GM23248 (cell line): ENCODE measurements around the gene FAM83G. TPM values are rescaled to one million over a fixed set of nuclear protein-coding genes. Genes with fewer than 3 reads are reported as not detected.

ENCODE experiments used
- DNase-seq: peaks from one replicate; pipeline ENCODE4 v3.0.0-alpha.2; 2015
- H2AFZ ChIP-seq: fragments of 200-600 bp; sonication (generic); 2 replicates; pipeline ENCODE4 v1.6.1; 2016; ENCODE audit warnings: antibody characterized with exemption
- H3F3A ChIP-seq: fragments of 200-600 bp; sonication (generic); 2 replicates; pipeline ENCODE4 v1.6.1; 2016; ENCODE audit warnings: mild to moderate bottlenecking, antibody characterized with exemption, mixed run types; ENCODE audit not compliant: insufficient read depth
- H3K27ac ChIP-seq: fragments of 200-600 bp; sonication (generic); 2 replicates; pipeline ENCODE4 v1.5.1; 2016; ENCODE audit warnings: mild to moderate bottlenecking
- H3K27me3 ChIP-seq: fragments of 200-600 bp; sonication (generic); replicated peaks from 2 replicates; pipeline ENCODE4 v1.6.1; 2016; ENCODE audit warnings: mild to moderate bottlenecking; ENCODE audit not compliant: insufficient read depth
- H3K36me3 ChIP-seq: fragments of 200-600 bp; sonication (generic); 2 replicates; pipeline ENCODE4 v1.6.1; 2016; ENCODE audit warnings: low read depth, mild to moderate bottlenecking
- H3K4me1 ChIP-seq: fragments of 200-600 bp; sonication (generic); 2 replicates; pipeline ENCODE4 v1.6.1; 2016; ENCODE audit warnings: mild to moderate bottlenecking; ENCODE audit not compliant: insufficient read depth
- H3K4me2 ChIP-seq: fragments of 200-600 bp; sonication (generic); one replicate; pipeline ENCODE4 v1.6.1; 2016; ENCODE audit warnings: mild to moderate bottlenecking; ENCODE audit not compliant: unreplicated experiment
- H3K4me3 ChIP-seq: fragments of 200-600 bp; sonication (generic); 2 replicates; pipeline ENCODE4 v1.5.1; 2016; ENCODE audit warnings: mild to moderate bottlenecking
- H3K79me2 ChIP-seq: fragments of 200-600 bp; sonication (generic); 2 replicates; pipeline ENCODE4 v1.6.1; 2016; ENCODE audit warnings: mild to moderate bottlenecking; ENCODE audit not compliant: insufficient read depth
- H3K9ac ChIP-seq: fragments of 200-600 bp; sonication (generic); 2 replicates; pipeline ENCODE4 v1.6.1; 2016; ENCODE audit warnings: mild to moderate bottlenecking
- H3K9me2 ChIP-seq: fragments of 200-600 bp; sonication (generic); 2 replicates; pipeline ENCODE4 v1.6.1; 2016; ENCODE audit warnings: mixed run types, mild to moderate bottlenecking, moderate library complexity; ENCODE audit not compliant: insufficient read depth
- H3K9me3 ChIP-seq: fragments of 200-600 bp; sonication (generic); one replicate; pipeline ENCODE4 v1.6.1; 2017; ENCODE audit warnings: low read depth
- H4K20me1 ChIP-seq: fragments of 200-600 bp; sonication (generic); 2 replicates; pipeline ENCODE4 v1.6.0; 2016; ENCODE audit not compliant: insufficient read depth
- EZH2 ChIP-seq: fragments of 200-600 bp; sonication (generic); IDR thresholded peaks from 2 replicates; pipeline ENCODE4 v1.6.1; 2018; ENCODE audit warnings: antibody characterized with exemption, mild to moderate bottlenecking; ENCODE audit not compliant: insufficient read depth, poor library complexity, severe bottlenecking
- EZH2phosphoT487 ChIP-seq: fragments of 200-600 bp; sonication (generic); IDR thresholded peaks from 2 replicates; pipeline ENCODE4 v1.6.1; 2018; ENCODE audit warnings: antibody characterized with exemption, moderate library complexity, mild to moderate bottlenecking, low read depth; ENCODE audit not compliant: insufficient read depth
- WGBS, 2 experiments: methylation state at CpG; one replicate each; pipeline ENCODE4 v1.1.6; 2015 to 2017; ENCODE audit warnings: low lambda C conversion rate in 2 of 2, low coverage in 1 of 2; ENCODE audit errors: missing lambda C conversion rate in 2 of 2; 5-methylcytosine and 5-hydroxymethylcytosine counted together
- in situ Hi-C: fragments of 300-500 bp; cut with MboI; formaldehyde crosslinking; loops from 2 replicates; pipeline ENCODE4 v1.15.0; 2020
- polyA plus RNA-seq: library from polyadenylated mRNA; unstranded; fragments of >200 nt; fragmentation: Nextera tagmentation; extraction: Ambion mirVana; gene quantifications from 2 replicates; pipeline ENCODE4 v1.2.1, GENCODE V29; 2016
- total RNA-seq: library from RNA; depleted of rRNA; stranded (reverse); fragments of >200 nt; shearing (Covaris generic); gene quantifications from 2 replicates; pipeline ENCODE4 v1.2.3, GENCODE V29; 2014

FAM83G gene
- total and polyA plus RNA-seq, 2 experiments from 2014 or later: 8.9 to 26.2 TPM

DNA sequence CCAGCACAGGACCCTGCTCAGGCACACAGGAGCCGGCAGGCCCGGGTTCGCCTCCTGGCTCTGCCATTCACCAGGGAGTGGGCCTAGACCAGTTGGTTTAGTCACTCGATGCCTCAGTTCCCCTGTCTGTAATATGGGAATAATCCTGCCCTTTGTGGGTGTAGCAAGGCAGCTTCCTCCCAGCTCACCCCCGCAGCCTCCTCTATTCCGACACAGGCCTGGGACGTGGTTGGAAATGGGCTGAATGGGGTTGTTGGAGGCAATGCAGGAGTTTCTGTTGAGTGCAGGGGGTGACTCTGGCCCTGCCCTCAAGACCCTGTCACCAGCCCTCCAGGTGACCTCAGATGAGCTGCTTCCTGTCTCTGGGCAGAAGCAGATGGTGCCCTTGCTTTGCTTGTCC lies 32.8 kb downstream of the FAM83G start:
- Histone ChIP-seq H3K4me3 (no peak overlapping the region), H3K27ac (no peak overlapping the region), H3K9me3 (no peaks in the 10 kb centered on the region), H3K79me2 (0 out of 2 replicates have a peak, but pooled peaks cover 11% of the 10 kb centered on the region), H3K4me2 (no peak overlapping the region), H3K36me3 (no peaks in the 10 kb centered on the region; the same call in 1 of the 2 replicates), H3K9ac (no peak overlapping the region), H3K4me1 (peaks cover 10% of the 10 kb centered on the region), H3F3A (0 out of 2 replicates have a peak, but pooled peaks cover 5% of the 10 kb centered on the region), H4K20me1 (no peaks in the 10 kb centered on the region), H3K27me3 (no peaks in the 10 kb centered on the region), H2AFZ (no peak overlapping the region), H3K9me2 (no peaks in the 10 kb centered on the region)
- DNase-seq: no peak
- in situ Hi-C loops: no loop called here
- TF ChIP-seq EZH2 (no peak), EZH2phosphoT487 (no peak)
- 97 to 99% methylated on average over 7 of the region's 7 CpGs for WGBS, 2 experiments

DNA sequence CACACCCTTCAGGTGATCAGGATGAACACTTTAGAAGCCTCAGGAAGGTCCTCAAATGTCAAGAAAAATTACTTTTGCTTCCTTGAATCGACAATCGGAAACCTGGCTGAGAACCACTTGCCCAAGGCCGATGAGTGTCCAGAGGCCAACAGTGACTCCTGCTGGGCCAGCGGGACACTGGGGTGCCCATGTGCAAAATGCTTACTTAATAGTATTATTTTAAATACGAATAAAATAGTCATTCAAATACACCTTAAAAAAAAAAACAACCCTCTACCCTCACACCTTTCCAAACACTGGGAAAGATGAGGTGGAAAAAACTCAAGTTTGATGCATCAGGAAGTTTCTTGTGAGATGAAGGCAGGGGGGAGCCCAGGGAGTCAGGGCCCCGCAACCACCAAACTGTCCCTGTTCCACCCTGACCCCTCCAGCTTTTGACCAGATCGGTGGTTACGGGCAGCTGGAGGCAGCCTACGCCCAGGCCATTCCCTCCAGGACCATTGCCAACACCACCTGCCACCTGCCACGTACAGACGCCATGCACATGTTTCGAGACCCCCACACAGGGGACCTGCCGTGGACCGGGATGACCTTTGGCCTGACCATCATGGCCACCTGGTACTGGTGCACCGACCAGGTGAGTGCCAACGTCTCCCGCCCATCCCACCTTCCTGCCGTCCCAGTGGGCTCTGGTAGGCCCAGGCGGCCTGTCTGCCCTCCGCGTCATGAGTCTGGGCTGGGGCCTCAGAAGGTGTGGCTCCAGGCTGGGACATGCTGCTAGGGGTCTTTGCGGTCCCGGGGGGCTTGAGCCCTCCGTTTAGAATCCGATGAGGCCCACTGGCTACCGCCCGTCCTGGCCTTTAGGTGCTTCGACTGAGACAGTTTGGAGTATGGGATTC lies 33.7 kb downstream of the FAM83G start:
- in situ Hi-C loops: no loop called here

GRCh38 chr17:18968945-18969887 lies 35.3 kb downstream of the FAM83G start:
- Histone ChIP-seq H3K9ac (peak overlapping the region; percentile 25; the same call in 1 of the 2 replicates), H3K36me3 (no peaks in the 10 kb centered on the region; the same call in 1 of the 2 replicates), H3K27ac (peak overlapping the region; percentile 14; the same call in 1 of the 2 replicates), H3K79me2 (no peaks in the 10 kb centered on the region), H2AFZ (no peak overlapping the region), H3K4me1 (peaks cover 10% of the 10 kb centered on the region), H3K9me2 (no peaks in the 10 kb centered on the region), H4K20me1 (no peaks in the 10 kb centered on the region), H3K4me3 (no peak overlapping the region), H3F3A (0 out of 2 replicates have a peak, but pooled peaks cover 5% of the 10 kb centered on the region), H3K4me2 (no peak overlapping the region), H3K27me3 (no peaks in the 10 kb centered on the region), H3K9me3 (no peaks in the 10 kb centered on the region)
- in situ Hi-C loops: no loop called here
- peak; percentile 87 for DNase-seq
- WGBS, 2 experiments: 73 to 76% methylated on average over 23 of the region's 23 CpGs
- TF ChIP-seq EZH2 (no peak), EZH2phosphoT487 (no peak)

More for the DNA sequence above, 33.7 kb downstream of the FAM83G start:
- Histone ChIP-seq H3K9ac (no peak overlapping the region), H3K79me2 (0 out of 2 replicates have a peak, but pooled peaks cover 5% of the 10 kb centered on the region), H2AFZ (no peak overlapping the region), H3K36me3 (no peaks in the 10 kb centered on the region; the same call in 1 of the 2 replicates), H3F3A (0 out of 2 replicates have a peak, but pooled peaks cover 5% of the 10 kb centered on the region), H3K9me2 (no peaks in the 10 kb centered on the region), H3K4me2 (no peak overlapping the region), H3K4me3 (no peak overlapping the region), H4K20me1 (no peaks in the 10 kb centered on the region), H3K27ac (no peak overlapping the region), H3K27me3 (no peaks in the 10 kb centered on the region), H3K4me1 (peaks cover 10% of the 10 kb centered on the region), H3K9me3 (no peaks in the 10 kb centered on the region)
- peak; percentile 30 for DNase-seq
- TF ChIP-seq EZH2 (no peak), EZH2phosphoT487 (no peak)
- 89 to 91% methylated on average over 27 to 28 of the region's 28 CpGs for WGBS, 2 experiments

- no peaks in the 10 kb centered on the region for H3K79me2 ChIP-seq
- no peak for TF ChIP-seq EZH2phosphoT487
- TF ChIP-seq EZH2: no peak
- H3K9ac ChIP-seq: no peak overlapping the region
- H4K20me1 ChIP-seq: no peaks in the 10 kb centered on the region
- H3K9me3 ChIP-seq: no peaks in the 10 kb centered on the region
- H3K27ac ChIP-seq: no peak overlapping the region
- H2AFZ ChIP-seq: no peak overlapping the region
- WGBS, 2 experiments: 83 to 95% methylated on average over 4 of the region's 4 CpGs
- in situ Hi-C loops: no loop called here
- no peak overlapping the region for H3K4me2 ChIP-seq
- H3F3A ChIP-seq: peaks cover 6% of the 10 kb centered on the region; the same call in 1 of the 2 replicates
- peaks cover 13% of the 10 kb centered on the region for H3K4me1 ChIP-seq
- no peaks in the 10 kb centered on the region; the same call in 1 of the 2 replicates for H3K36me3 ChIP-seq
- H3K27me3 ChIP-seq: no peaks in the 10 kb centered on the region
- H3K9me2 ChIP-seq: no peaks in the 10 kb centered on the region
- H3K4me3 ChIP-seq: no peak overlapping the region
- DNase-seq: no peak
Observed at GRCh38 chr17:18968345-18968744, 36.2 kb downstream of the FAM83G start.
